Measurements from ENCODE around the gene GFRA4. TPM values are rescaled to one million over a fixed set of nuclear protein-coding genes. Genes with fewer than 3 reads are reported as not detected.

The GFRA4 gene
- total RNA-seq, result not detected

- Mint-ChIP-seq H3K9me3 (ENCODE audit: insufficient read depth) (no peaks in the 10 kb centered on the region), H3K4me1 (ENCODE audit: low read depth) (peaks cover 45% of the 10 kb centered on the region), H3K4me3 (no peak within 1 kb of the TSS), H3K36me3 (ENCODE audit: low read depth) (no peaks in the 10 kb centered on the region), H3K27ac (no peak within 1 kb of the TSS), H3K27me3 (ENCODE audit: low read depth) (peaks cover 67% of the 10 kb centered on the region)
- ATAC-seq (no peak), DNase-seq (no peak)
- POLR2A ChIA-PET, result no interaction called here
- CTCF ChIA-PET, result interaction anchor here (1.9 to 5.9 kb wide), 2 partner anchors 13 to 14 kb away, joined by 5 to 49 read pairs; no protein-coding TSS in a partner anchor
Observed at GRCh38 chr20:3663031-3663701, at the start of gene GFRA4. Gene GFRA4 (minus strand): TSS chr20:3663399. CDS start chr20:3663399, 0 bp downstream.

DNA sequence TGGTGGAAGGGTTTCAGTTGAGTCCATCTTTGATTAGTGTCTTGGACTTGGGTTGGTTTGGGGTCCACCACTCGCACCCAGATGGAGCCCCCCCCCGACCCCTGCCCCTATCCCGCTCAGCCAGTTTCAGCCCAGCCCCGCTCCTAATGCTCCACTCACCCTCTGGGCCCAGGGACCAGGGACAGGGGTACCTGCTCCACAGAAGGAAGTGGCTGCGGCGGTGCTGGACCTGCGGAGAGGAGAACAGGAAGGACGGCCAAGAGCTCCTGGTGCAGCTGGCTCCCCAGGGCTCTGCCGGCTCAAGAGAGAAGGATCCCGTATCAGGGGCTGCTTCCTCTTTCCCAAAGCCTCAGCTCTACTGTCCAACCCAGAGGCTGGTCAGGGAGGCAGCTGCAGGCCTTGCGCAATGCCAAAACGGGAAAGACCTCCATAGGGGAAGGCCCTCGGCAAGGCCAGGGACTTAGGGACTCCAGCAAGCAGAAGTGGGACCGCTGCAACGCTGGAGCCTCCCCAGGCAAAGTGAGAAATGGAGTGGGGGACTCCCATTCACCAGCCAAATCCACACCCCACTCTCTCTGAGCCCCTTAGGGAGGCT lies 49.2 kb upstream of the GFRA4 start, which contains the start of gene SIGLEC1:
TSS of gene SIGLEC1 (minus strand) at position 322 of the 595 bp plus-strand sequence. CDS start 5,472 bp downstream, outside the sequence.
- H3K4me1 Mint-ChIP-seq (ENCODE audit: low read depth), result no peaks in the 10 kb centered on the region
- H3K27ac Mint-ChIP-seq, result no peak within 1 kb of the TSS
- no peaks in the 10 kb centered on the region for H3K36me3 Mint-ChIP-seq (ENCODE audit: low read depth)
- no peak within 1 kb of the TSS for H3K4me3 Mint-ChIP-seq
- peaks cover 6% of the 10 kb centered on the region for H3K27me3 Mint-ChIP-seq (ENCODE audit: low read depth)
- POLR2A ChIA-PET, result interaction anchor here (0.6 kb wide), 1 partner anchor 27 kb away, joined by 4 read pairs; no protein-coding TSS in a partner anchor
- no peak for ATAC-seq
- H3K9me3 Mint-ChIP-seq (ENCODE audit: insufficient read depth), result no peaks in the 10 kb centered on the region
- DNase-seq, result no peak
- CTCF ChIA-PET, result interaction anchor here (1.4 to 3.1 kb wide), 2 partner anchors 36 to 150 kb away, joined by 5 to 66 read pairs; no protein-coding TSS in a partner anchor

DNA sequence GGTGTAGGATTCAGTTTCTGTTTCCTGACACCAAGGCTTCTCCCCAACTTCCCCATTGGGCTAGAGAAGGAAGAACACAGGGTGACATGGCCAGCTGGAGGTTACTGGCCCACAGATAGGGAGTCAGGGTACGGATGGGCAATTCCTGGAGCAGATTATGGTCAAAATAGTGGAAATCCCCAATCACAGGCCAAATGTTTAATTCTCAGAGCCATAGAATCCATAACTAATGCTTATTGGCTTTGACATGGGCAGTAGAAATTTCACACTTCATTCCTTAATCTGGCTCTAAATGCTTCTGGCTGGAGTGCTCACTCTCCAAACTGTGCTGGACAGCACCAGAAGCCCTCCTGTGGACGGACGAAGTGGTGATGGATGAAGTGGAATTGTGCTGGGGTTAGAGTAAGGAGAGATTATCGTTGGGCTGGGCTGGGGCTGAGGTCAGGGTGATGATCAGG lies 48.3 kb upstream of the GFRA4 start:
- Mint-ChIP-seq H3K4me1 (ENCODE audit: low read depth) (no peaks in the 10 kb centered on the region), H3K27ac (no peak overlapping the region), H3K4me3 (no peak overlapping the region), H3K27me3 (ENCODE audit: low read depth) (peaks cover 6% of the 10 kb centered on the region), H3K9me3 (ENCODE audit: insufficient read depth) (no peaks in the 10 kb centered on the region), H3K36me3 (ENCODE audit: low read depth) (no peaks in the 10 kb centered on the region)
- no peak for DNase-seq
- POLR2A ChIA-PET, result no interaction called here
- ATAC-seq, result no peak
- CTCF ChIA-PET, result interaction anchor here (0.6 to 3.3 kb wide), 49 partner anchors 9 to 486 kb away, joined by 3 to 66 read pairs (median 4); partner anchors contain the start of genes AP5S1 and SPEF1

- H3K27me3 Mint-ChIP-seq (ENCODE audit: low read depth), result peaks cover 6% of the 10 kb centered on the region
- peak; percentile 82 for ATAC-seq
- CTCF ChIA-PET, result interaction anchor here (0.6 to 3.3 kb wide), 54 partner anchors 9 to 486 kb away, joined by 3 to 66 read pairs (median 4); partner anchors contain the start of genes ADISSP, AP5S1 and SPEF1
- DNase-seq, result peak; percentile 81
- H3K27ac Mint-ChIP-seq, result no peak overlapping the region
- no peaks in the 10 kb centered on the region for H3K4me1 Mint-ChIP-seq (ENCODE audit: low read depth)
- POLR2A ChIA-PET, result no interaction called here
- H3K4me3 Mint-ChIP-seq, result no peak overlapping the region
- no peaks in the 10 kb centered on the region for H3K9me3 Mint-ChIP-seq (ENCODE audit: insufficient read depth)
- no peaks in the 10 kb centered on the region for H3K36me3 Mint-ChIP-seq (ENCODE audit: low read depth)
Observed at GRCh38 chr20:3710703-3711483, 47.7 kb upstream of the GFRA4 start.

- Mint-ChIP-seq H3K9me3 (ENCODE audit: insufficient read depth) (no peaks in the 10 kb centered on the region), H3K4me3 (no peak overlapping the region), H3K4me1 (ENCODE audit: low read depth) (no peaks in the 10 kb centered on the region), H3K27me3 (ENCODE audit: low read depth) (peaks cover 6% of the 10 kb centered on the region), H3K36me3 (ENCODE audit: low read depth) (no peaks in the 10 kb centered on the region), H3K27ac (no peak overlapping the region)
- ChIA-PET CTCF (interaction anchor here (0.8 to 3.3 kb wide), 18 partner anchors 10 to 487 kb away, joined by 3 to 66 read pairs (median 4); partner anchors contain the start of gene ADISSP), POLR2A (no interaction called here)
- ATAC-seq, result no peak
- DNase-seq, result no peak
Observed at GRCh38 chr20:3710011-3710466, 46.8 kb upstream of the GFRA4 start.

DNA sequence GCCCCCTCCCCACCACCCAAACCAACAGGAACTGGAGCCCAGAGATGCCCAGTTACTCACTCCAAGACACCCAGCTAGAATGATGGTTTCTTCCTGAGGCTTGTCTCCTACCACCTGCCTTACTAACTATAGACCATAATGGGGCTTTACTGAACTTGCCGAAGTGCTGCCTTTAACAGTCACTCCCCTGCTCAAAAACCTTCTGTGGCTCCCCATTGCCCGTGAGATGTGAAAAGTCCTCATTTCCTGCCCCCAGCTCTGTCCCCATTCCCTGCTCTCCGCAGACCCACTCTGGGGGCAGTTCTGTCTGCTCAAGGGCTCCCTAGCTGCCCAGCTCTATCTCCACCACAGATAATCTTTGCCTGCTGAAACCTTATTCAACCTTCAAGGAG lies 44.3 kb upstream of the GFRA4 start:
- no peaks in the 10 kb centered on the region for H3K36me3 Mint-ChIP-seq (ENCODE audit: low read depth)
- no peak overlapping the region for H3K4me3 Mint-ChIP-seq
- no peak for ATAC-seq
- H3K4me1 Mint-ChIP-seq (ENCODE audit: low read depth), result no peaks in the 10 kb centered on the region
- POLR2A ChIA-PET, result no interaction called here
- CTCF ChIA-PET, result interaction anchor here (1.0 to 2.4 kb wide), 3 partner anchors 17 to 145 kb away, joined by 4 to 12 read pairs (median 9); no protein-coding TSS in a partner anchor
- peaks cover 6% of the 10 kb centered on the region for H3K27me3 Mint-ChIP-seq (ENCODE audit: low read depth)
- H3K27ac Mint-ChIP-seq, result no peak overlapping the region
- no peaks in the 10 kb centered on the region for H3K9me3 Mint-ChIP-seq (ENCODE audit: insufficient read depth)
- DNase-seq, result no peak

DNA sequence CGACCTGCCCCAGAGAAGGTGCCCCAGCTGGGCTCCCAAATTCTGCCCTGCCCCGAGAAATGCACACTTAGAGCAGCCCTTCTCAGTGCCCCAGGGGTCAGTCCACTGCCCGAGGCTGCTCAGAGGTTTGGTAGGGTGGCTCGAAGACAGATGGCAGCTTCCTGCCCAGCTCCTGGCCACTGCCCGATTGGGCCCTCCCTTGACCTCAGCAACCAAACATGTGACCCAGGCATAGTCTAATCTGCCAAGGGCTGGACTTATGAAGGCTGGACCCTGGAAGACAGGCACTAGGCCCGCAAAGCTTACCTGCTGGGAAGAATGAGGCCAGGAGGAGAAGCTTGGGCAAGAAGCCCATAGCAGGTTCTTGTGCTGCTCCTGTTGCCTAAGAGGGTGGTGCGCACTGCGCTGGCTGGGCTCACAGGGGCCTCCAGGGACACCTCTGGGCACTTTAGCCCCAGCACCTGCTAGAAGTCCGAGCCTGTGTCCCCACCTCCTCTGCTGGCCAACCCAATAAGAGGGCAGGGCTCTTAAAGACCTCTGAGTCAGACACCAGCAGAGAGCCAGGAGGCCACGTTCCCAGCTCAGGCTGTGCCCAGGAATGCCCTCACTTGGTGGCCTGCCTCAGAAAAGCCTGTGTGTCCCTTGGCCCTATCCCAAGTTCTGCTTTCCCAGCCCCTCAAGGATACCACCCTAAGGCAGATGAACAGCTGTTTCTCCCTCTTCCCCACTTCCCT lies 43.7 kb upstream of the GFRA4 start:
- H3K27me3 Mint-ChIP-seq (ENCODE audit: low read depth), result peaks cover 6% of the 10 kb centered on the region
- no peaks in the 10 kb centered on the region for H3K9me3 Mint-ChIP-seq (ENCODE audit: insufficient read depth)
- H3K4me3 Mint-ChIP-seq, result no peak overlapping the region
- ATAC-seq, result no peak
- POLR2A ChIA-PET, result no interaction called here
- CTCF ChIA-PET, result interaction anchor here (1.2 to 2.4 kb wide), 2 partner anchors 30 to 144 kb away, joined by 9 to 12 read pairs; no protein-coding TSS in a partner anchor
- DNase-seq, result no peak
- H3K4me1 Mint-ChIP-seq (ENCODE audit: low read depth), result no peaks in the 10 kb centered on the region
- H3K27ac Mint-ChIP-seq, result no peak overlapping the region
- H3K36me3 Mint-ChIP-seq (ENCODE audit: low read depth), result no peaks in the 10 kb centered on the region

DNA sequence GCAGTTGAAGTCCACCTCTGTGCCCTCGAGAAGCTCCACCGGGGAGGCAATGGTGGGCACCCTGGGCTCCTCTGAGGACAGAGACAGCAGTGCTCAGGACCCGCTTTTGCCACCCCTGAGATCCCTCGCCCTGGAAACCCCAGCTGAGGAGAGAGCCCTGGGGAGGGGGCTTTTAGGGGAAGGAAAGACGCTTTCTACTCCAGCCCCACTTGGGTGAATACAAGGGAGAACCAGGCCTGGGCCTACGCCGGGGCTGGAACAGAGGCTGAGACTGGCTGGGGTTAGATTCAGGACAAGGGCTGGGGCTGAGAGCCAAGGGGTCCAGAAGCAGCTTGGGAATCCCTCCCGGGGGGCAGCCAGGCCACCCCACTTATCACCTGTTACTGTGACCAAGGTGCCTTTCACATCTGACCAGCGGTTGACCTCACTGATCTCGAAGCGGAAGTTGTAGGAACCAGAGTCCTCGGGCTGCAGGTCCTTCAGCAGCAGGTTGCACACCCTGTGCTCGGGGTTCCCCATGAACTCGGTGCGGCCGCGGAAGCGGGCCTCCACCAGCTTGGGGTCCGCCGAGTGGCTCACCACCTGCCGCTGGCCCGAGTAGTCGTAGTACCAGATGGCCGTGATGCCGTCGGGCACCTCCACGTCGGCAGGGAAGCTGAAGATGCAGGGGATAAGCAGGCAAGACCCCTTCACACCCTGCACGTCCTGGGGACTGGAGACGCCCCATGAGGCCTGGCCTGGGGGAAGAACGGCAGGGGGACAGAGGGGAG lies 43.0 kb upstream of the GFRA4 start:
- ATAC-seq (no peak), DNase-seq (no peak)
- no peaks in the 10 kb centered on the region for H3K9me3 Mint-ChIP-seq (ENCODE audit: insufficient read depth)
- H3K36me3 Mint-ChIP-seq (ENCODE audit: low read depth), result no peaks in the 10 kb centered on the region
- H3K27ac Mint-ChIP-seq, result no peak overlapping the region
- H3K4me3 Mint-ChIP-seq, result no peak overlapping the region
- POLR2A ChIA-PET, result no interaction called here
- H3K4me1 Mint-ChIP-seq (ENCODE audit: low read depth), result no peaks in the 10 kb centered on the region
- peaks cover 6% of the 10 kb centered on the region for H3K27me3 Mint-ChIP-seq (ENCODE audit: low read depth)
- CTCF ChIA-PET, result interaction anchor here (0.8 to 2.4 kb wide), 2 partner anchors 30 to 143 kb away, joined by 3 to 12 read pairs; no protein-coding TSS in a partner anchor

DNA sequence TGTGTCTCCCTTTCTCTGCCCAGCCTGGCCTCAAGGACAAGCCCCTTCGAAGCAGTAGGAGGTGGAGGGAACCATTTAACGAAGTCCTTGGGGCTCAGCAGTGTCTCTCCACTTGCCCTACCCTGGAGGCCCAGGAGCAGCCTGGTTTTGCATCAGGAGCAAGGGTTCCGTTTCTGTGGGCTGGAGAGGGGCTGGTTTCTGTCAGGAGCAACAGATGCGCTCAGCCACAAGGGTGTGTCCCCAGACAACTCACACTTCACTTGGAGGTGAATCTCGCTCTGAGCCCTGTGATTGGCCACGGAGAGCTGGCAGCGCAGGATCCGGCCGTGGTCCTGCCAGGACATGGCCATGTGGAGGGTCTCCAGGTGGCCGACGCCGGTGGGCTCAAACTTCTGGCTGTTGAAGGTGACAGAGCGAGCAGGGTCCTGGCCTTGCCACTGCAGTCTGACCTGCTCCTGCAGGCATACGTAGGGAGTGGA lies 42.3 kb upstream of the GFRA4 start:
- no peak for ATAC-seq
- no peak for DNase-seq
- H3K4me3 Mint-ChIP-seq, result no peak overlapping the region

GRCh38 chr20:3704087-3704486 lies 40.9 kb upstream of the GFRA4 start:
- peaks cover 6% of the 10 kb centered on the region for H3K27me3 Mint-ChIP-seq (ENCODE audit: low read depth)
- CTCF ChIA-PET, result interaction anchor here (1.1 kb wide), 1 partner anchor 24 kb away, joined by 3 read pairs; no protein-coding TSS in a partner anchor
- no peak for ATAC-seq

More for the DNA sequence above, 42.3 kb upstream of the GFRA4 start:
- Mint-ChIP-seq H3K36me3 (ENCODE audit: low read depth) (no peaks in the 10 kb centered on the region), H3K27ac (no peak overlapping the region), H3K4me1 (ENCODE audit: low read depth) (no peaks in the 10 kb centered on the region), H3K9me3 (ENCODE audit: insufficient read depth) (no peaks in the 10 kb centered on the region), H3K27me3 (ENCODE audit: low read depth) (peaks cover 6% of the 10 kb centered on the region)
- ChIA-PET POLR2A (no interaction called here), CTCF (interaction anchor here (0.8 kb wide), 1 partner anchor 29 kb away, joined by 3 read pairs; no protein-coding TSS in a partner anchor)

More at GRCh38 chr20:3704087-3704486, 40.9 kb upstream of the GFRA4 start:
- POLR2A ChIA-PET, result no interaction called here
- no peak overlapping the region for H3K4me3 Mint-ChIP-seq
- no peaks in the 10 kb centered on the region for H3K4me1 Mint-ChIP-seq (ENCODE audit: low read depth)
- no peak overlapping the region for H3K27ac Mint-ChIP-seq
- no peaks in the 10 kb centered on the region for H3K9me3 Mint-ChIP-seq (ENCODE audit: insufficient read depth)
- no peak for DNase-seq
- H3K36me3 Mint-ChIP-seq (ENCODE audit: low read depth), result no peaks in the 10 kb centered on the region

All from activated CD8-positive, alpha-beta T cell treated with anti-CD3 and anti-CD28 coated beads, Interleukin-2, amount 10 ng/mL, durations not matched to agents 7 days and 5 days (primary cell).